Vagina (tissue), 2 donors: ENCODE results near the gene MSI2.

Experiments
- POLR2A ChIP-seq, 2 donors: fragments of 450-650 bp; IDR thresholded peaks; one replicate each; pipeline ENCODE4 v1.6.1; 2017; ENCODE audit warnings: antibody characterized with exemption in 2 of 2, mild to moderate bottlenecking in 2 of 2, moderate library complexity in 2 of 2
- POLR2AphosphoS5 ChIP-seq, 2 donors: sonication (generic); formaldehyde crosslinking; IDR thresholded peaks; one replicate each; pipeline ENCODE4 v1.9.0; 2017; ENCODE audit warnings: antibody characterized with exemption in 2 of 2, mild to moderate bottlenecking in 2 of 2, low read depth in 1 of 2; ENCODE audit not compliant: insufficient read depth in 1 of 2
- TF ChIP-seq, protein P1 (sequence below), 3 experiments: fragments of 450-650 bp in 2 of 3; fragments of 200-600 bp in 1 of 3; sonication (generic) in 1 of 3; IDR thresholded peaks; one replicate each; pipeline ENCODE4 v1.5.1; 2017 to 2019; ENCODE audit warnings: antibody characterized with exemption in 3 of 3, mild to moderate bottlenecking in 2 of 3, moderate library complexity in 2 of 3

DNA sequence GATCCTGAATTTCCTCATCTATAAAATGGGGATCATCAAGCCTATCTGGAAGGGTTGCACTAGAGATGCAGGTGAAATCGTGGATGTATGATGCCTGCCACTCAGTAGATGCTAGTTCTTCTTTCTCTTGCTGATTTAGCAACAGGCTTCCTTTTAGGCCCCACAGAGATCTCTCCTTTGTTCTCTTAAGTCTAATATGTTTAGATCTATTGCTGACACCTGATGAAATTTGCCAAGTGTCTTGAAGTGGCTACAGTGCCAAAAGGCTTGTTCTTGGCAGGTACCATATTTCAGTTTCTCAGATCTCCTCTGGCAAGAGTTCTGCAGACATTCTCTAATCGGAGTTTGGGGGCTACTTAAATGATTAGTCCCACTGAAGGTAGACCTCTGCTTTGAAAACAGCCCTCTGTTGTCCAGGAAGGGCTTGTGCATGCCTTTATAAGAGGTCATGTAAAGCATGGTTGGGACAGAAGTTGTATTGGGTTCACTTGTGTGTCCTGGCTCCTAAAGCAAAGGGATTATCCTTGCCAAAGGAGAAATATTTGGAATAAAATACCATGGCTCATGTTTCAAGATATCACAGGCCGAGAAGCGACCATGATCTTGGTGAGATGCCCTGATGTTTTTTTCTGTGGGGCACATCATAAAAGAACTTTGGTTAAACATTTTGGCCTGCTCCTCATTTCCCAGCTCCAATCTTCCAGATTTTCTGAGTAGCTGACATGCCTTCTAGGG lies 234.0 kb downstream of the MSI2 start:
- TF ChIP-seq, protein P1, sequence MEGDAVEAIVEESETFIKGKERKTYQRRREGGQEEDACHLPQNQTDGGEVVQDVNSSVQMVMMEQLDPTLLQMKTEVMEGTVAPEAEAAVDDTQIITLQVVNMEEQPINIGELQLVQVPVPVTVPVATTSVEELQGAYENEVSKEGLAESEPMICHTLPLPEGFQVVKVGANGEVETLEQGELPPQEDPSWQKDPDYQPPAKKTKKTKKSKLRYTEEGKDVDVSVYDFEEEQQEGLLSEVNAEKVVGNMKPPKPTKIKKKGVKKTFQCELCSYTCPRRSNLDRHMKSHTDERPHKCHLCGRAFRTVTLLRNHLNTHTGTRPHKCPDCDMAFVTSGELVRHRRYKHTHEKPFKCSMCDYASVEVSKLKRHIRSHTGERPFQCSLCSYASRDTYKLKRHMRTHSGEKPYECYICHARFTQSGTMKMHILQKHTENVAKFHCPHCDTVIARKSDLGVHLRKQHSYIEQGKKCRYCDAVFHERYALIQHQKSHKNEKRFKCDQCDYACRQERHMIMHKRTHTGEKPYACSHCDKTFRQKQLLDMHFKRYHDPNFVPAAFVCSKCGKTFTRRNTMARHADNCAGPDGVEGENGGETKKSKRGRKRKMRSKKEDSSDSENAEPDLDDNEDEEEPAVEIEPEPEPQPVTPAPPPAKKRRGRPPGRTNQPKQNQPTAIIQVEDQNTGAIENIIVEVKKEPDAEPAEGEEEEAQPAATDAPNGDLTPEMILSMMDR (IDR thresholded peaks at IDR 0.05) = no peak
- TF ChIP-seq POLR2A (IDR thresholded peaks at IDR 0.05) = no peak
- TF ChIP-seq POLR2AphosphoS5 (IDR thresholded peaks at IDR 0.05; ENCODE audit: insufficient read depth in 1 of 2, low read depth in 1 of 2) = no peak
